ENCODE measurements around the gene ADAMTSL2. TPM values are rescaled to one million over a fixed set of nuclear protein-coding genes. Genes with fewer than 3 reads are reported as not detected.

ADAMTSL2 gene
- total RNA-seq, 1 experiment from 2014 or later, result 0.87 TPM

GRCh38 chr9:133558191-133559126, 24.0 kb downstream of the ADAMTSL2 start (continued):
- TF ChIP-seq, protein P1, sequence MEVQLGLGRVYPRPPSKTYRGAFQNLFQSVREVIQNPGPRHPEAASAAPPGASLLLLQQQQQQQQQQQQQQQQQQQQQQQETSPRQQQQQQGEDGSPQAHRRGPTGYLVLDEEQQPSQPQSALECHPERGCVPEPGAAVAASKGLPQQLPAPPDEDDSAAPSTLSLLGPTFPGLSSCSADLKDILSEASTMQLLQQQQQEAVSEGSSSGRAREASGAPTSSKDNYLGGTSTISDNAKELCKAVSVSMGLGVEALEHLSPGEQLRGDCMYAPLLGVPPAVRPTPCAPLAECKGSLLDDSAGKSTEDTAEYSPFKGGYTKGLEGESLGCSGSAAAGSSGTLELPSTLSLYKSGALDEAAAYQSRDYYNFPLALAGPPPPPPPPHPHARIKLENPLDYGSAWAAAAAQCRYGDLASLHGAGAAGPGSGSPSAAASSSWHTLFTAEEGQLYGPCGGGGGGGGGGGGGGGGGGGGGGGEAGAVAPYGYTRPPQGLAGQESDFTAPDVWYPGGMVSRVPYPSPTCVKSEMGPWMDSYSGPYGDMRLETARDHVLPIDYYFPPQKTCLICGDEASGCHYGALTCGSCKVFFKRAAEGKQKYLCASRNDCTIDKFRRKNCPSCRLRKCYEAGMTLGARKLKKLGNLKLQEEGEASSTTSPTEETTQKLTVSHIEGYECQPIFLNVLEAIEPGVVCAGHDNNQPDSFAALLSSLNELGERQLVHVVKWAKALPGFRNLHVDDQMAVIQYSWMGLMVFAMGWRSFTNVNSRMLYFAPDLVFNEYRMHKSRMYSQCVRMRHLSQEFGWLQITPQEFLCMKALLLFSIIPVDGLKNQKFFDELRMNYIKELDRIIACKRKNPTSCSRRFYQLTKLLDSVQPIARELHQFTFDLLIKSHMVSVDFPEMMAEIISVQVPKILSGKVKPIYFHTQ (CRISPR knock-in tag; IDR thresholded peaks at IDR 0.05), result no peak

DNA sequence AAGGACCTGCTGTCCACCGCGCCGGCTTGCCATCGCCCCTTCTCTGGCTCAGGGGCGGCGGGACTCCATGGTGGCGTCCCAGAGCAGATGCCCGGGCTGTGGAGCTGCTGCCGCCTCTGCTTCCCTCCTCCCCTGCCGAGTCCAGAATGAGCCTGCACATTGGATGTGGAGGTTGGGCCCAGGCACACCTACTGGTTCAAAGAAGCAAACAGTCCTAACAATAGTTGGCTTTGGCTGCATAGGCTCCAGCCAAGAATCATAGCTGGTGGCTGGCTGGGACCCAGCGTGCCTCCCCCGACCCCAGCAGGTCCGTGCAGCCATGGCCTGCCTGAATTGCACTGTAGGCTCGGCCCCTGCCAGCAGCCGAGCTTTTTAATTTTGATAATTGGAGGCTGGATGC, 25.8 kb downstream of the ADAMTSL2 start:
- Mint-ChIP-seq H3K4me1 (peaks cover 21% of the 10 kb centered on the region), H3K36me3 (no peaks in the 10 kb centered on the region), H3K4me3 (no peak overlapping the region), H3K9me3 (no peaks in the 10 kb centered on the region; the same call in 1 of the 2 replicates), H3K27me3 (ENCODE audit: low read depth) (no peaks in the 10 kb centered on the region; the same call in 1 of the 2 replicates), H3K27ac (no peak overlapping the region)
- DNase-seq (ENCODE audit: low spot score) (no peak), ATAC-seq (no peak)
- ChIA-PET POLR2A (no interaction called here), CTCF (no interaction called here)
- TF ChIP-seq, protein P2, sequence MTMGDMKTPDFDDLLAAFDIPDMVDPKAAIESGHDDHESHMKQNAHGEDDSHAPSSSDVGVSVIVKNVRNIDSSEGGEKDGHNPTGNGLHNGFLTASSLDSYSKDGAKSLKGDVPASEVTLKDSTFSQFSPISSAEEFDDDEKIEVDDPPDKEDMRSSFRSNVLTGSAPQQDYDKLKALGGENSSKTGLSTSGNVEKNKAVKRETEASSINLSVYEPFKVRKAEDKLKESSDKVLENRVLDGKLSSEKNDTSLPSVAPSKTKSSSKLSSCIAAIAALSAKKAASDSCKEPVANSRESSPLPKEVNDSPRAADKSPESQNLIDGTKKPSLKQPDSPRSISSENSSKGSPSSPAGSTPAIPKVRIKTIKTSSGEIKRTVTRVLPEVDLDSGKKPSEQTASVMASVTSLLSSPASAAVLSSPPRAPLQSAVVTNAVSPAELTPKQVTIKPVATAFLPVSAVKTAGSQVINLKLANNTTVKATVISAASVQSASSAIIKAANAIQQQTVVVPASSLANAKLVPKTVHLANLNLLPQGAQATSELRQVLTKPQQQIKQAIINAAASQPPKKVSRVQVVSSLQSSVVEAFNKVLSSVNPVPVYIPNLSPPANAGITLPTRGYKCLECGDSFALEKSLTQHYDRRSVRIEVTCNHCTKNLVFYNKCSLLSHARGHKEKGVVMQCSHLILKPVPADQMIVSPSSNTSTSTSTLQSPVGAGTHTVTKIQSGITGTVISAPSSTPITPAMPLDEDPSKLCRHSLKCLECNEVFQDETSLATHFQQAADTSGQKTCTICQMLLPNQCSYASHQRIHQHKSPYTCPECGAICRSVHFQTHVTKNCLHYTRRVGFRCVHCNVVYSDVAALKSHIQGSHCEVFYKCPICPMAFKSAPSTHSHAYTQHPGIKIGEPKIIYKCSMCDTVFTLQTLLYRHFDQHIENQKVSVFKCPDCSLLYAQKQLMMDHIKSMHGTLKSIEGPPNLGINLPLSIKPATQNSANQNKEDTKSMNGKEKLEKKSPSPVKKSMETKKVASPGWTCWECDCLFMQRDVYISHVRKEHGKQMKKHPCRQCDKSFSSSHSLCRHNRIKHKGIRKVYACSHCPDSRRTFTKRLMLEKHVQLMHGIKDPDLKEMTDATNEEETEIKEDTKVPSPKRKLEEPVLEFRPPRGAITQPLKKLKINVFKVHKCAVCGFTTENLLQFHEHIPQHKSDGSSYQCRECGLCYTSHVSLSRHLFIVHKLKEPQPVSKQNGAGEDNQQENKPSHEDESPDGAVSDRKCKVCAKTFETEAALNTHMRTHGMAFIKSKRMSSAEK (CRISPR knock-in tag; IDR thresholded peaks at IDR 0.05; ENCODE audit: borderline replicate concordance), result no peak

- TF ChIP-seq ARID4B (CRISPR knock-in tag; IDR thresholded peaks at IDR 0.05; ENCODE audit: borderline replicate concordance), result no peak
- TF ChIP-seq, protein P3, sequence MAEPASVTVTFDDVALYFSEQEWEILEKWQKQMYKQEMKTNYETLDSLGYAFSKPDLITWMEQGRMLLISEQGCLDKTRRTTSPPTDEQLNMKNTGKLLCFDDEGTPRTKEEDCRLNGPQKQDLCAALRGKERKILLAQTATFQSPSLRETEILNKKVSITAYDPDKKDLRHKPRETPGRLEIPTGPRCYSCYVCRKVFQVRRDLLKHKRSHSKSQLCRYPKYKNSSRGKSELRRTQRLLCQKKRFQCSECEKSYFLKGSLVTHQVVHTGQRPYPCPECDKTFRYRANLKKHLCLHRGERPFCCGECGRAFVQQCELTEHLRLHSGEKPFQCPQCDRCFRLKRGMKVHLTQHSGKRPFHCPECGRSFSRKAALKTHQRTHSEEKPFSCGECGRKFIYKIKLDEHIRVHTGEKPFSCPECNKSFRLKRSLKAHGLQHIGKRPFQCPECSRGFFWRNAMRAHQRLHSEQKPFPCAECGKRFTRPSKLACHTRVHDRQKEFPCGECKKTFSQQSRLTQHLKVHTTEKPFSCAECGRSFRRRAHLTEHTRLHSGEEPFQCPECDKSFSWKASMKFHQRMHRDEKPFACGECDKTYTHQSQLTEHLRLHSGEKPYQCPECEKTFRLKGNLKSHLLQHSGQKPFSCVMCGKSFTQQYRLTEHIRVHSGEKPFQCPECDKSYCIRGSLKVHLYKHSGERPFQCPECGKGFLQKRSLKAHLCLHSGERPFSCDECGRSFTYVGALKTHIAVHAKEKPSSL (CRISPR knock-in tag; conservative IDR thresholded peaks at IDR 0.05), result no peak
- no peak for TF ChIP-seq ZNF263 (CRISPR knock-in tag; IDR thresholded peaks at IDR 0.05; ENCODE audit: low read depth)
- TF ChIP-seq, protein P4, sequence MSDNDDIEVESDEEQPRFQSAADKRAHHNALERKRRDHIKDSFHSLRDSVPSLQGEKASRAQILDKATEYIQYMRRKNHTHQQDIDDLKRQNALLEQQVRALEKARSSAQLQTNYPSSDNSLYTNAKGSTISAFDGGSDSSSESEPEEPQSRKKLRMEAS (CRISPR knock-in tag; IDR thresholded peaks at IDR 0.05), result no peak
- TF ChIP-seq ELF4 (CRISPR knock-in tag; IDR thresholded peaks at IDR 0.05; ENCODE audit: low read depth), result no peak
- TF ChIP-seq, protein P5, sequence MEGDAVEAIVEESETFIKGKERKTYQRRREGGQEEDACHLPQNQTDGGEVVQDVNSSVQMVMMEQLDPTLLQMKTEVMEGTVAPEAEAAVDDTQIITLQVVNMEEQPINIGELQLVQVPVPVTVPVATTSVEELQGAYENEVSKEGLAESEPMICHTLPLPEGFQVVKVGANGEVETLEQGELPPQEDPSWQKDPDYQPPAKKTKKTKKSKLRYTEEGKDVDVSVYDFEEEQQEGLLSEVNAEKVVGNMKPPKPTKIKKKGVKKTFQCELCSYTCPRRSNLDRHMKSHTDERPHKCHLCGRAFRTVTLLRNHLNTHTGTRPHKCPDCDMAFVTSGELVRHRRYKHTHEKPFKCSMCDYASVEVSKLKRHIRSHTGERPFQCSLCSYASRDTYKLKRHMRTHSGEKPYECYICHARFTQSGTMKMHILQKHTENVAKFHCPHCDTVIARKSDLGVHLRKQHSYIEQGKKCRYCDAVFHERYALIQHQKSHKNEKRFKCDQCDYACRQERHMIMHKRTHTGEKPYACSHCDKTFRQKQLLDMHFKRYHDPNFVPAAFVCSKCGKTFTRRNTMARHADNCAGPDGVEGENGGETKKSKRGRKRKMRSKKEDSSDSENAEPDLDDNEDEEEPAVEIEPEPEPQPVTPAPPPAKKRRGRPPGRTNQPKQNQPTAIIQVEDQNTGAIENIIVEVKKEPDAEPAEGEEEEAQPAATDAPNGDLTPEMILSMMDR (IDR thresholded peaks at IDR 0.05), result no peak
- no peak for TF ChIP-seq MYBL2 (CRISPR knock-in tag; IDR thresholded peaks at IDR 0.05)
- CTCF ChIA-PET, result no interaction called here
- peaks cover 21% of the 10 kb centered on the region for H3K4me1 Mint-ChIP-seq
- no peaks in the 10 kb centered on the region; the same call in 1 of the 2 replicates for H3K9me3 Mint-ChIP-seq
- POLR2A ChIA-PET, result no interaction called here
- no peak overlapping the region for H3K4me3 Mint-ChIP-seq
- DNase-seq (ENCODE audit: low spot score), result no peak
- no peak for ATAC-seq
- H3K36me3 Mint-ChIP-seq, result no peaks in the 10 kb centered on the region
- H3K27ac Mint-ChIP-seq, result no peak overlapping the region
- no peaks in the 10 kb centered on the region; the same call in 1 of the 2 replicates for H3K27me3 Mint-ChIP-seq (ENCODE audit: low read depth)
Observed at GRCh38 chr9:133560944-133561343, 26.4 kb downstream of the ADAMTSL2 start.
